ENCODE results near the gene ASCC3.

- no peak for TF ChIP-seq RARB (CRISPR knock-in tag; IDR thresholded peaks at IDR 0.05)
- TF ChIP-seq POLR2A (IDR thresholded peaks at IDR 0.05; ENCODE audit: low read length) = no peak
- no peak for TF ChIP-seq MAFK (IDR thresholded peaks at IDR 0.05; ENCODE audit: partially characterized antibody)
Observed at GRCh38 chr6:100686216-100686615, 194.9 kb downstream of the ASCC3 start.
